DND-41 (cell line): ENCODE results near the gene SLC15A5.

Experiments
- ATAC-seq: fragments of 200-7000 bp; cut with Tn5 transposase; 3 replicates; pipeline ENCODE4 v1.9.1; 2021; ENCODE audit warnings: low read depth; ENCODE audit not compliant: insufficient read depth
- DNase-seq: peaks from one replicate; pipeline ENCODE4 v3.0.0-alpha.2; 2020
- H2AFZ ChIP-seq: 2 replicates; pipeline ENCODE4 v1.6.0; 2012; ENCODE audit warnings: low read depth, low read length
- H3K27ac ChIP-seq: 2 replicates; pipeline ENCODE4 v1.5.1; 2012; ENCODE audit warnings: low read length, inconsistent platforms
- H3K27me3 ChIP-seq: fragments of 200-600 bp; sonication (generic); 2 replicates; pipeline ENCODE4 v1.6.0; 2012; ENCODE audit warnings: low read length, mild to moderate bottlenecking, inconsistent platforms; ENCODE audit not compliant: insufficient read depth, poor library complexity
- H3K36me3 ChIP-seq: 2 replicates; pipeline ENCODE4 v1.5.1; 2012; ENCODE audit warnings: low read length, inconsistent platforms; ENCODE audit not compliant: insufficient read depth
- H3K4me1 ChIP-seq: 2 replicates; pipeline ENCODE4 v1.5.1; 2012; ENCODE audit warnings: mild to moderate bottlenecking, low read length; ENCODE audit not compliant: insufficient read depth
- H3K4me2 ChIP-seq: 2 replicates; pipeline ENCODE4 v1.6.0; 2012; ENCODE audit warnings: mild to moderate bottlenecking, moderate library complexity, low read length, inconsistent platforms; ENCODE audit not compliant: insufficient read depth
- H3K4me3 ChIP-seq, 2 experiments: fragments of 200-600 bp in 1 of 2; shearing (Covaris generic) in 1 of 2; 2 replicates each; pipeline ENCODE4 v1.5.1; 2012 to 2016; ENCODE audit warnings: inconsistent platforms in 2 of 2, low read length in 2 of 2, mild to moderate bottlenecking in 2 of 2, low read depth in 1 of 2, moderate library complexity in 1 of 2
- H3K79me2 ChIP-seq: 2 replicates; pipeline ENCODE4 v1.6.0; 2012; ENCODE audit warnings: low read length, inconsistent platforms; ENCODE audit not compliant: insufficient read depth
- H3K9ac ChIP-seq: 2 replicates; pipeline ENCODE4 v1.6.0; 2012; ENCODE audit warnings: low read depth, mild to moderate bottlenecking, inconsistent platforms, low read length, moderate library complexity
- H3K9me3 ChIP-seq: 2 replicates; pipeline ENCODE4 v1.5.1; 2012; ENCODE audit warnings: low read length, moderate library complexity, mild to moderate bottlenecking, inconsistent platforms; ENCODE audit not compliant: insufficient read depth, severe bottlenecking
- H4K20me1 ChIP-seq: 2 replicates; pipeline ENCODE4 v1.6.0; 2012; ENCODE audit warnings: low read length; ENCODE audit not compliant: insufficient read depth
- EZH2 ChIP-seq: IDR thresholded peaks from 3 replicates; pipeline ENCODE4 v1.6.1; 2012; ENCODE audit warnings: borderline replicate concordance, low read depth, mild to moderate bottlenecking, moderate library complexity, low read length, inconsistent platforms; ENCODE audit not compliant: severe bottlenecking
- TF ChIP-seq, protein P1 (sequence below): IDR thresholded peaks from 2 replicates; pipeline ENCODE4 v1.5.1; 2012; ENCODE audit warnings: borderline replicate concordance, low read length, moderate library complexity, mild to moderate bottlenecking; ENCODE audit not compliant: poor library complexity, severe bottlenecking; ENCODE audit errors: extremely low read depth

SLC15A5 gene

DNA sequence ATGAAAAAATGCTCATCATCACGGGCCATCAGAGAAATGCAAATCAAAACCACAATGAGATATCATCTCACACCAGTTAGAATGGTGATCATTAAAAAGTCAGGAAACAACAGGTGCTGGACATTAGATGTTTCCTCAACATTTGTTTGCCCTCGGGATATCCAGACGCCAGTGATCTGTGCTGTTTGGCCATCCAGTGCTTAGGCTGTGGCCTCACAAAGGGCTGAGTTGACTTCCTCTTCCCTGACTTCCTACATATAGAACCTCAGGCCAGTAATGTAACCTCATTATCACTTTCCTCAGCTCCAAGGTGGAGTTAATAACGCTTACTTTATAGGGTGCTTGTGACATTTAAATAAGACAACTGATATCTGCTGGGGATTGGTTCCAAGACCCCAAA is 51.8 kb downstream of the SLC15A5 start:
- Histone ChIP-seq H3K9ac (no peak overlapping the region), H3K9me3 (no peaks in the 10 kb centered on the region), H3K79me2 (no peaks in the 10 kb centered on the region), H3K4me2 (no peak overlapping the region), H3K4me1 (no peaks in the 10 kb centered on the region), H2AFZ (no peak overlapping the region), H3K4me3 (no peak overlapping the region), H4K20me1 (no peaks in the 10 kb centered on the region), H3K36me3 (no peaks in the 10 kb centered on the region), H3K27ac (no peak overlapping the region), H3K27me3 (no peaks in the 10 kb centered on the region)
- ATAC-seq = no peak
- TF ChIP-seq, protein P1, sequence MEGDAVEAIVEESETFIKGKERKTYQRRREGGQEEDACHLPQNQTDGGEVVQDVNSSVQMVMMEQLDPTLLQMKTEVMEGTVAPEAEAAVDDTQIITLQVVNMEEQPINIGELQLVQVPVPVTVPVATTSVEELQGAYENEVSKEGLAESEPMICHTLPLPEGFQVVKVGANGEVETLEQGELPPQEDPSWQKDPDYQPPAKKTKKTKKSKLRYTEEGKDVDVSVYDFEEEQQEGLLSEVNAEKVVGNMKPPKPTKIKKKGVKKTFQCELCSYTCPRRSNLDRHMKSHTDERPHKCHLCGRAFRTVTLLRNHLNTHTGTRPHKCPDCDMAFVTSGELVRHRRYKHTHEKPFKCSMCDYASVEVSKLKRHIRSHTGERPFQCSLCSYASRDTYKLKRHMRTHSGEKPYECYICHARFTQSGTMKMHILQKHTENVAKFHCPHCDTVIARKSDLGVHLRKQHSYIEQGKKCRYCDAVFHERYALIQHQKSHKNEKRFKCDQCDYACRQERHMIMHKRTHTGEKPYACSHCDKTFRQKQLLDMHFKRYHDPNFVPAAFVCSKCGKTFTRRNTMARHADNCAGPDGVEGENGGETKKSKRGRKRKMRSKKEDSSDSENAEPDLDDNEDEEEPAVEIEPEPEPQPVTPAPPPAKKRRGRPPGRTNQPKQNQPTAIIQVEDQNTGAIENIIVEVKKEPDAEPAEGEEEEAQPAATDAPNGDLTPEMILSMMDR = no peak
- no peak for TF ChIP-seq EZH2
- DNase-seq = no peak

DNA sequence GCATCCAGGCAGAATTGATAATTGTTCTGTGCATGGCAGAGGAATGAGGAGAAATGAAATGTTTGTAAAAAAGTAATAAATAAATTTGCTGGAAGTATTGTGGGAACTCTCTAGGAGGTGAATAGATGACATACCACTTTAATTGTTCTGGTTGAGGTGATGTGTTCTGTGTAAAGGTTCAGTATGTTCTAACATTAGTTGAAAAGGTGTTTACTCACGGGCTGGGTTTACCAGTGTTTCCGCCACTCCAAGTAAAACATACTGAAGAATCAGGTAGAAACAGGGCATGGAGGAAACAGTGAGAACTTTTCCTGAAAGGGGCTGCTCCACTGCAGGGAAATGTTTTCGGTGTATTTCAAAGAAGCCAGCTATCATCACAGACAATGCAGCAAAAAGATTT is 53.3 kb downstream of the SLC15A5 start:
- ATAC-seq = no peak
- no peaks in the 10 kb centered on the region for H3K9me3 ChIP-seq
- no peak overlapping the region for H3K27ac ChIP-seq

DNA sequence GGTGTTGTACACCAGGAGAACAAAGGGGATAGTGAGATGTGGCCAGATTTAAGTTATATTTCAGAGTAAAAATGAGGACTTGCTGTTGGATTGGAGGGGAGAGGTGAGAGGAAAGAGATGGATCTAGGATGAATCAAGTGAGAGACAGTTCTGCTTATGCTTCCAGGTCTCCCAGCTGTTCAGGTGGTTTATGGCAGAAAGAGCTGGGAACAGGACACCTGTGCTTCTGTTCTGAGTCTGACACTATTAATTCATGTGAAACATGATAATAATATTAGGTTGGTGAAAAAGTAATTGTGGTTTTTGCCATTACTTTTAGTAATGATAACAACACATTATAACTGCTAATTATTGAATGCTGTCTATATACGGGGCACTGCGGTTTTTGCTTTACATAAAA is 55.7 kb downstream of the SLC15A5 start:
- H3K9me3 ChIP-seq = no peaks in the 10 kb centered on the region
- no peak overlapping the region for H3K4me2 ChIP-seq
- TF ChIP-seq, protein P1 = no peak
- no peak for TF ChIP-seq EZH2
- H4K20me1 ChIP-seq = no peaks in the 10 kb centered on the region
- H2AFZ ChIP-seq = no peak overlapping the region
- H3K9ac ChIP-seq = no peak overlapping the region
- no peak overlapping the region for H3K27ac ChIP-seq
- no peak overlapping the region for H3K4me3 ChIP-seq
- no peaks in the 10 kb centered on the region for H3K27me3 ChIP-seq
- no peaks in the 10 kb centered on the region for H3K4me1 ChIP-seq
- no peaks in the 10 kb centered on the region for H3K36me3 ChIP-seq
- no peaks in the 10 kb centered on the region for H3K79me2 ChIP-seq
- ATAC-seq (no peak), DNase-seq (no peak)

More for the DNA sequence above, 53.3 kb downstream of the SLC15A5 start:
- Histone ChIP-seq H2AFZ (no peak overlapping the region), H3K36me3 (no peaks in the 10 kb centered on the region), H3K4me3 (no peak overlapping the region), H3K4me1 (no peaks in the 10 kb centered on the region), H3K79me2 (no peaks in the 10 kb centered on the region), H4K20me1 (no peaks in the 10 kb centered on the region), H3K4me2 (no peak overlapping the region), H3K27me3 (no peaks in the 10 kb centered on the region), H3K9ac (no peak overlapping the region)
- TF ChIP-seq, protein P1 = no peak
- no peak for TF ChIP-seq EZH2
- DNase-seq = no peak

DNA sequence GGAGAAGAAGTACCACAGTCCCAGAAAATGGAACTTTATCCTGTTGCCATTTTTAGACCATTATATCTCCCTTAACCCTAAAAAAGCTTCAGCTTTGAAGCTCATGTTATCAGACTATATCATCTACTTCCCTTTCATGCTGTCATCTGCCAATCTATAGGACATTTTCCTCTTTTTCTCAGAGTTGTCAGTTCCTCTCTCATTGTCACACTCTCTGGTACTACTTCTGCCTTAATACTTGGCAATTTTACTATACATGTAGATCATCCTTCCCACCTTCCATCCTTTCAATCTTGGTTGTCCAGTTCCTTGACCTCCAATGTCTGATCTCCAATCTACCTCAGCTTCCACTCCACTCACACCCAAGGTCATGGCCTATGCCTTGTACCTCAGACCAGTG is 57.4 kb downstream of the SLC15A5 start:
- Histone ChIP-seq H3K4me3 (no peak overlapping the region), H2AFZ (no peak overlapping the region), H3K4me2 (no peak overlapping the region), H3K27me3 (no peaks in the 10 kb centered on the region), H3K4me1 (no peaks in the 10 kb centered on the region), H3K9ac (no peak overlapping the region), H3K36me3 (no peaks in the 10 kb centered on the region), H3K79me2 (no peaks in the 10 kb centered on the region), H4K20me1 (no peaks in the 10 kb centered on the region), H3K9me3 (no peaks in the 10 kb centered on the region), H3K27ac (no peak overlapping the region)
- TF ChIP-seq, protein P1 = no peak
- TF ChIP-seq EZH2 = no peak
- no peak for DNase-seq
- ATAC-seq = no peak
